ENCODE results near the gene SASH1. TPM values are rescaled to one million over a fixed set of nuclear protein-coding genes. Genes with fewer than 3 reads are reported as not detected.
A peak's percentile ranks its signal among the peaks of the same experiment; 100 is the strongest.

Gene SASH1
- total and polyA plus RNA-seq, 2 donors (not counting 3 experiments of a cell fraction or from before 2014, with no cell fraction given): 18.5 to 103 TPM

GRCh38 chr6:148465670-148466069, 123.0 kb downstream of the SASH1 start:
- Histone ChIP-seq H3K27me3 (ENCODE audit: control insufficient read depth in 2 of 2, insufficient read depth in 2 of 2, low read length in 2 of 2) (no peaks in the 10 kb centered on the region), H3K36me3 (ENCODE audit: control insufficient read depth in 2 of 2, extremely low read depth in 1 of 2, insufficient read depth in 2 of 2, low read length in 2 of 2) (peaks cover 3 to 6% of the 10 kb centered on the region in 2 experiments), H3K4me2 (ENCODE audit: insufficient read depth, low read length) (no peak overlapping the region), H3K4me1 (ENCODE audit: control insufficient read depth, extremely low read depth, insufficient read depth, low read length) (peaks cover 36% of the 10 kb centered on the region), H3K79me2 (ENCODE audit: control insufficient read depth, insufficient read depth, low read length) (peaks cover 73% of the 10 kb centered on the region), H4K20me1 (replicated peaks; ENCODE audit: control insufficient read depth, extremely low read depth, insufficient read depth, low read length) (no peaks in the 10 kb centered on the region), H3K27ac (ENCODE audit: insufficient read depth, low read depth, low read length) (no peak overlapping the region), H3K9me1 (replicated peaks; ENCODE audit: control insufficient read depth, extremely low read depth, insufficient read depth, low read length) (no peaks in the 10 kb centered on the region), H3K9me3 (replicated peaks; ENCODE audit: control insufficient read depth, insufficient read depth, low read length) (no peaks in the 10 kb centered on the region), H2AFZ (ENCODE audit: low read depth, low read length) (no peak overlapping the region), H3K9ac (replicated peaks; ENCODE audit: extremely low read depth, insufficient read depth, low read length) (no peak overlapping the region), H3K4me3 (replicated peaks in 1 of 3; ENCODE audit: insufficient read depth in 1 of 3, low read depth in 1 of 3, low read length in 3 of 3) (no peak overlapping the region)
- intact Hi-C loops (cut with micrococcal nuclease): loop anchor here (2.0 to 10.0 kb wide), 2 partner anchors 197 to 441 kb away; no protein-coding TSS in a partner anchor
- ChIA-PET POLR2A (no interaction called here), CTCF (interaction anchor here (0.7 to 4.8 kb wide), 8 partner anchors 25 to 959 kb away, joined by 3 to 21 read pairs (median 3); partner anchors contain the start of gene SASH1)
- BruUV-seq (replicated peaks): no TSS peak
- TF ChIP-seq JUN (IDR thresholded peaks at IDR 0.05; ENCODE audit: borderline replicate concordance, insufficient read depth, insufficient read length, low read depth) (no peak), MYC (IDR thresholded peaks at IDR 0.05; ENCODE audit: low read depth, low read length) (no peak), GATA2 (IDR thresholded peaks at IDR 0.05; ENCODE audit: insufficient read depth, insufficient read length, low read depth, low read length) (no peak)
- FAIRE-seq (no peak), DNase-seq (ENCODE audit: low read depth, low spot score) (no peak)
- dilution Hi-C loops (cut with MboI; ENCODE audit: extremely low pct_ligation_motif_present, low sequenced_read_pairs): no loop called here

DNA sequence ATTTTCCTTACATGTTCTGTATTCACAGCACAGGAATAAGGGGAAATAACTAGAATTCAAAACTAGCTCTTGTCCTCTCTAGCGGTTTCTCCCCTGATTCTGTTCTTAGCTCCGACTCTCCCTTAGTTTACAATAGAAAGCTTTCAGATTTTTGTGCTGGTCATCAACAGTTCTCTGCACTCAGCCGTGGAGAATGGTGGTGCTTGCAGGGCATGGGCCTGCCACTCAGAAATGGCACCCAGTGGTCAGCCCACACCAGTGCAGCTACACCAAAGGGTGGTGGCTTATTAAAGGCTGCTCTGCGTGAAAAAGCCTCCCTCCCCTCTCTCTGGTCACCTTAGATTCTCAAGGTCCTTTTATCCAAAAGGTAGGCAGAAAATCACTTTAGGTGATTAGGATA, 123.5 kb downstream of the SASH1 start:
- Histone ChIP-seq H3K27me3 (ENCODE audit: control insufficient read depth in 2 of 2, insufficient read depth in 2 of 2, low read length in 2 of 2) (no peaks in the 10 kb centered on the region), H3K27ac (ENCODE audit: insufficient read depth, low read depth, low read length) (no peak overlapping the region), H3K4me1 (ENCODE audit: control insufficient read depth, extremely low read depth, insufficient read depth, low read length) (peaks cover 31% of the 10 kb centered on the region), H3K36me3 (ENCODE audit: control insufficient read depth in 2 of 2, extremely low read depth in 1 of 2, insufficient read depth in 2 of 2, low read length in 2 of 2) (peaks cover 3 to 9% of the 10 kb centered on the region in 2 experiments), H3K9me3 (replicated peaks; ENCODE audit: control insufficient read depth, insufficient read depth, low read length) (no peaks in the 10 kb centered on the region), H3K4me3 (replicated peaks in 1 of 3; ENCODE audit: insufficient read depth in 1 of 3, low read depth in 1 of 3, low read length in 3 of 3) (no peak overlapping the region), H4K20me1 (replicated peaks; ENCODE audit: control insufficient read depth, extremely low read depth, insufficient read depth, low read length) (no peaks in the 10 kb centered on the region), H3K4me2 (ENCODE audit: insufficient read depth, low read length) (no peak overlapping the region), H3K9me1 (replicated peaks; ENCODE audit: control insufficient read depth, extremely low read depth, insufficient read depth, low read length) (no peaks in the 10 kb centered on the region), H2AFZ (ENCODE audit: low read depth, low read length) (no peak overlapping the region), H3K79me2 (ENCODE audit: control insufficient read depth, insufficient read depth, low read length) (peaks cover 68% of the 10 kb centered on the region), H3K9ac (replicated peaks; ENCODE audit: extremely low read depth, insufficient read depth, low read length) (no peak overlapping the region)
- dilution Hi-C loops (cut with MboI; ENCODE audit: extremely low pct_ligation_motif_present, low sequenced_read_pairs) (no loop called here), intact Hi-C loops (cut with micrococcal nuclease) (loop anchor here (10.0 kb wide), 1 partner anchor 441 kb away; no protein-coding TSS in a partner anchor)
- ChIA-PET CTCF (interaction anchor here (0.9 to 4.8 kb wide), 7 partner anchors 25 to 959 kb away, joined by 3 to 21 read pairs (median 3); partner anchors contain the start of gene SASH1), POLR2A (no interaction called here)
- BruUV-seq (replicated peaks): no TSS peak
- FAIRE-seq: no peak
- no peak for DNase-seq (ENCODE audit: low read depth, low spot score)
- no peak for TF ChIP-seq POLR2A (IDR thresholded peaks at IDR 0.05; ENCODE audit: low read depth, low read length)
- TF ChIP-seq, protein P1, sequence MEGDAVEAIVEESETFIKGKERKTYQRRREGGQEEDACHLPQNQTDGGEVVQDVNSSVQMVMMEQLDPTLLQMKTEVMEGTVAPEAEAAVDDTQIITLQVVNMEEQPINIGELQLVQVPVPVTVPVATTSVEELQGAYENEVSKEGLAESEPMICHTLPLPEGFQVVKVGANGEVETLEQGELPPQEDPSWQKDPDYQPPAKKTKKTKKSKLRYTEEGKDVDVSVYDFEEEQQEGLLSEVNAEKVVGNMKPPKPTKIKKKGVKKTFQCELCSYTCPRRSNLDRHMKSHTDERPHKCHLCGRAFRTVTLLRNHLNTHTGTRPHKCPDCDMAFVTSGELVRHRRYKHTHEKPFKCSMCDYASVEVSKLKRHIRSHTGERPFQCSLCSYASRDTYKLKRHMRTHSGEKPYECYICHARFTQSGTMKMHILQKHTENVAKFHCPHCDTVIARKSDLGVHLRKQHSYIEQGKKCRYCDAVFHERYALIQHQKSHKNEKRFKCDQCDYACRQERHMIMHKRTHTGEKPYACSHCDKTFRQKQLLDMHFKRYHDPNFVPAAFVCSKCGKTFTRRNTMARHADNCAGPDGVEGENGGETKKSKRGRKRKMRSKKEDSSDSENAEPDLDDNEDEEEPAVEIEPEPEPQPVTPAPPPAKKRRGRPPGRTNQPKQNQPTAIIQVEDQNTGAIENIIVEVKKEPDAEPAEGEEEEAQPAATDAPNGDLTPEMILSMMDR (IDR thresholded peaks at IDR 0.05; ENCODE audit: extremely low read depth in 1 of 2, insufficient read depth in 1 of 2, low read depth in 1 of 2, low read length in 2 of 2): peak in 1 of 2 donors; percentile 1

All from endothelial cell of umbilical vein (primary cell).